B cell (primary cell): Measurements from ENCODE around the gene TMEM138. TPM values are rescaled to one million over a fixed set of nuclear protein-coding genes. Genes with fewer than 3 reads are reported as not detected.

Experiments
- ATAC-seq: fragments of 200-7000 bp; cut with Tn5 transposase; one replicate; pipeline ENCODE4 v1.10.0; 2021; ENCODE audit warnings: low read depth, mild to moderate bottlenecking, moderate number of reproducible peaks, moderate library complexity
- CTCF ChIA-PET: fragments of 350-600 bp; sonication (Branson Sonifier 250); formaldehyde crosslinking; loops from one replicate; lab custom pipeline; 2021; ENCODE audit warnings: antibody characterized with exemption, inconsistent platforms; lab: Charles Lee
- POLR2A ChIA-PET: fragments of 350-600 bp; sonication (Branson Sonifier 250); formaldehyde crosslinking; loops from one replicate; lab custom pipeline; 2021; ENCODE audit warnings: antibody characterized with exemption; lab: Charles Lee
- DNase-seq: peaks from one replicate; pipeline ENCODE4 v3.0.0; 2013
- H2AFZ ChIP-seq: 2 replicates; pipeline ENCODE4 v1.6.1; 2012; ENCODE audit warnings: mild to moderate bottlenecking, low read depth, low read length; ENCODE audit not compliant: insufficient read depth, poor library complexity, severe bottlenecking
- H3K27ac ChIP-seq, 2 donors: 1 replicate in 1 of 2; 2 replicates in 1 of 2; pipeline ENCODE4 v1.5.1; 2012 to 2013; ENCODE audit warnings: low read length in 2 of 2, mild to moderate bottlenecking in 2 of 2, moderate library complexity in 1 of 2
- H3K27me3 ChIP-seq, 4 experiments: fragments of 200-600 bp in 1 of 4; sonication (generic) in 1 of 4; replicated peaks in 1 of 4; 1 replicate in 2 of 4; 2 replicates in 2 of 4; pipeline versions ENCODE4 v1.6.1 to v1.7.0; 2013 to 2016; ENCODE audit warnings: low read length in 3 of 4, mild to moderate bottlenecking in 2 of 4, mixed read lengths in 1 of 4, moderate library complexity in 1 of 4; ENCODE audit not compliant: insufficient read depth in 4 of 4, control insufficient read depth in 3 of 4; ENCODE audit errors: control extremely low read depth in 1 of 4
- H3K36me3 ChIP-seq, 2 experiments: replicated peaks in 1 of 2; 1 replicate in 1 of 2; 2 replicates in 1 of 2; pipeline versions ENCODE4 v1.6.1 to v1.7.1; 2013; ENCODE audit warnings: low read length in 1 of 2; ENCODE audit not compliant: insufficient read depth in 2 of 2, control insufficient read depth in 1 of 2; ENCODE audit errors: control extremely low read depth in 1 of 2, extremely low read depth in 1 of 2
- H3K4me1 ChIP-seq, 2 donors: fragments of 200-600 bp in 1 of 2; sonication (generic) in 1 of 2; 1 replicate in 1 of 2; 2 replicates in 1 of 2; pipeline versions ENCODE4 v1.5.1 to v1.6.1; 2013 to 2017; ENCODE audit warnings: low read length in 2 of 2; ENCODE audit not compliant: control insufficient read depth in 2 of 2, insufficient read depth in 2 of 2
- H3K4me2 ChIP-seq: replicated peaks from 2 replicates; pipeline ENCODE3; 2012; ENCODE audit warnings: mild to moderate bottlenecking, low read depth, low read length; ENCODE audit not compliant: poor library complexity, severe bottlenecking
- H3K4me3 ChIP-seq, 5 experiments: fragments of 200-600 bp in 1 of 5; sonication (generic) in 1 of 5; 1 replicate in 3 of 5; 2 replicates in 2 of 5; pipeline versions ENCODE4 v1.5.1 to v1.7.0; 2011 to 2016; ENCODE audit warnings: low read length in 4 of 5, mild to moderate bottlenecking in 4 of 5, low read depth in 2 of 5, control low read depth in 1 of 5, moderate library complexity in 1 of 5; ENCODE audit not compliant: insufficient read depth in 1 of 5; ENCODE audit errors: control extremely low read depth in 1 of 5, extremely low read depth in 1 of 5
- H3K79me2 ChIP-seq: fragments of 200-600 bp; sonication (generic); one replicate; pipeline ENCODE4 v1.6.0; 2016; ENCODE audit warnings: low read length; ENCODE audit not compliant: control insufficient read depth, insufficient read depth
- H3K9ac ChIP-seq: fragments of 200-600 bp; sonication (generic); 2 replicates; pipeline ENCODE4 v1.6.1; 2017; ENCODE audit warnings: mild to moderate bottlenecking, low read length, moderate library complexity
- H3K9me3 ChIP-seq, 3 donors: one replicate each; pipeline versions ENCODE4 v1.6.1 to v1.7.1; 2013; ENCODE audit warnings: low read length in 2 of 3; ENCODE audit not compliant: control insufficient read depth in 2 of 3, insufficient read depth in 1 of 3; ENCODE audit errors: control extremely low read depth in 1 of 3
- H4K20me1 ChIP-seq: 2 replicates; pipeline ENCODE4 v1.6.0; 2012; ENCODE audit warnings: mild to moderate bottlenecking, low read length; ENCODE audit not compliant: insufficient read depth, control insufficient read depth, poor library complexity, severe bottlenecking
- H3K27ac Mint-ChIP-seq: one replicate; pipeline ENCODE4 v1.8.0; 2021; ENCODE audit warnings: mixed read lengths
- H3K27me3 Mint-ChIP-seq: one replicate; pipeline ENCODE4 v1.8.0; 2021; ENCODE audit warnings: mixed read lengths
- H3K4me1 Mint-ChIP-seq: one replicate; pipeline ENCODE4 v1.8.0; 2021; ENCODE audit warnings: mixed read lengths
- H3K4me3 Mint-ChIP-seq: one replicate; pipeline ENCODE4 v1.8.0; 2021; ENCODE audit warnings: mixed read lengths
- H3K9me3 Mint-ChIP-seq: one replicate; pipeline ENCODE4 v1.8.0; 2022; ENCODE audit warnings: mixed read lengths; ENCODE audit not compliant: insufficient read depth
- EZH2 ChIP-seq: IDR thresholded peaks from 2 replicates; pipeline ENCODE4 v1.6.1; 2012; ENCODE audit warnings: borderline replicate concordance, low read depth, mild to moderate bottlenecking, moderate library complexity, low read length; ENCODE audit not compliant: insufficient read depth, poor library complexity, severe bottlenecking
- WGBS: methylation state at CpG from one replicate; pipeline ENCODE4 v1.1.5; 2013; ENCODE audit warnings: missing lambda C conversion rate; ENCODE audit not compliant: insufficient coverage; 5-methylcytosine and 5-hydroxymethylcytosine counted together
- intact Hi-C: fragments of 100-400 bp; cut with micrococcal nuclease; formaldehyde crosslinking; loops from one replicate; pipeline ENCODE4 v1.10.0; 2022
- polyA plus RNA-seq: library from polyadenylated mRNA; depleted of rRNA; stranded (reverse); fragments of >200 nt; gene quantifications from 2 replicates; pipeline ENCODE4 v1.2.3, GENCODE V29; 2012
- total RNA-seq, 2 donors: library from RNA; stranded (reverse); fragments of 120-200 nt in 1 of 2; gene quantifications; 1 replicate in 1 of 2; 2 replicates in 1 of 2; pipeline versions ENCODE4 v1.2.3 to v1.2.4, GENCODE V29; 2013 to 2022
- TF ChIP-seq, protein P1 (sequence below): fragments of 200-600 bp; IDR thresholded peaks from one replicate; pipeline ENCODE4 v1.8.0; 2022; ENCODE audit warnings: antibody characterized with exemption, mild to moderate bottlenecking

The TMEM138 gene
- total and polyA plus RNA-seq, 2 donors (not counting 1 experiment from before 2014, with no cell fraction given): 66.6 to 84.3 TPM

DNA sequence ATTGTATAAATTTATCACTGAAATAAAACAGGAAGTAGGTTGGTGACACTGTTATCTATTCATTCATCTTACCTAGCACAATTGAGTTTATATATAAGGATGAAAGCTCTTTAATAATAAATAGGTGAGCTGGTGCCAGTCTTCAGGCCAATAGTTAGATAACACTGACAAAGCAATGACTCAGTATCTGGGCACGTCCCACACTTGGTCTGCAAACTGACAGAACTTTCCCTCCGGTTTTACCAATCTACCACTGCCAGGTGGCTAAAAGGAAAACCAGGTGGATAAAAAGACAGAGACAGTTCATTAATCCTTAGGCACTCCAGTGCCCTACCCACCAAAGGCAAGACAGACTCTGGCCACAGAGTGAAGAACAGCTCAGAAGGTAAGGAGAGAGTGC lies 46.9 kb upstream of the TMEM138 start:
- Mint-ChIP-seq H3K9me3 (no peaks in the 10 kb centered on the region), H3K4me3 (no peak overlapping the region), H3K4me1 (no peaks in the 10 kb centered on the region), H3K27ac (no peak overlapping the region), H3K27me3 (no peaks in the 10 kb centered on the region)
- no peak overlapping the region for H3K4me3 ChIP-seq
- H3K4me2 ChIP-seq: no peak overlapping the region
- no peak overlapping the region for H2AFZ ChIP-seq
- no peak overlapping the region for H3K9ac ChIP-seq
- intact Hi-C loops: no loop called here
- DNase-seq: no peak
- no peak for TF ChIP-seq EZH2
- TF ChIP-seq, protein P1, sequence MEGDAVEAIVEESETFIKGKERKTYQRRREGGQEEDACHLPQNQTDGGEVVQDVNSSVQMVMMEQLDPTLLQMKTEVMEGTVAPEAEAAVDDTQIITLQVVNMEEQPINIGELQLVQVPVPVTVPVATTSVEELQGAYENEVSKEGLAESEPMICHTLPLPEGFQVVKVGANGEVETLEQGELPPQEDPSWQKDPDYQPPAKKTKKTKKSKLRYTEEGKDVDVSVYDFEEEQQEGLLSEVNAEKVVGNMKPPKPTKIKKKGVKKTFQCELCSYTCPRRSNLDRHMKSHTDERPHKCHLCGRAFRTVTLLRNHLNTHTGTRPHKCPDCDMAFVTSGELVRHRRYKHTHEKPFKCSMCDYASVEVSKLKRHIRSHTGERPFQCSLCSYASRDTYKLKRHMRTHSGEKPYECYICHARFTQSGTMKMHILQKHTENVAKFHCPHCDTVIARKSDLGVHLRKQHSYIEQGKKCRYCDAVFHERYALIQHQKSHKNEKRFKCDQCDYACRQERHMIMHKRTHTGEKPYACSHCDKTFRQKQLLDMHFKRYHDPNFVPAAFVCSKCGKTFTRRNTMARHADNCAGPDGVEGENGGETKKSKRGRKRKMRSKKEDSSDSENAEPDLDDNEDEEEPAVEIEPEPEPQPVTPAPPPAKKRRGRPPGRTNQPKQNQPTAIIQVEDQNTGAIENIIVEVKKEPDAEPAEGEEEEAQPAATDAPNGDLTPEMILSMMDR: no peak
- ChIA-PET CTCF (interaction anchor here (1.5 kb wide), 1 partner anchor 70 kb away, joined by 5 read pairs; no protein-coding TSS in a partner anchor), POLR2A (no interaction called here)
- H4K20me1 ChIP-seq: peaks cover 9% of the 10 kb centered on the region
- no peak overlapping the region for H3K27ac ChIP-seq
- H3K27me3 ChIP-seq: no peaks in the 10 kb centered on the region
- peaks cover 6 to 83% of the 10 kb centered on the region in 2 experiments for H3K36me3 ChIP-seq
- H3K4me1 ChIP-seq: no peaks in the 10 kb centered on the region
- H3K9me3 ChIP-seq: no peaks in the 10 kb centered on the region
- H3K79me2 ChIP-seq: no peaks in the 10 kb centered on the region
- WGBS: 100% methylated on average over 2 of the region's 2 CpGs
- ATAC-seq: no peak

DNA sequence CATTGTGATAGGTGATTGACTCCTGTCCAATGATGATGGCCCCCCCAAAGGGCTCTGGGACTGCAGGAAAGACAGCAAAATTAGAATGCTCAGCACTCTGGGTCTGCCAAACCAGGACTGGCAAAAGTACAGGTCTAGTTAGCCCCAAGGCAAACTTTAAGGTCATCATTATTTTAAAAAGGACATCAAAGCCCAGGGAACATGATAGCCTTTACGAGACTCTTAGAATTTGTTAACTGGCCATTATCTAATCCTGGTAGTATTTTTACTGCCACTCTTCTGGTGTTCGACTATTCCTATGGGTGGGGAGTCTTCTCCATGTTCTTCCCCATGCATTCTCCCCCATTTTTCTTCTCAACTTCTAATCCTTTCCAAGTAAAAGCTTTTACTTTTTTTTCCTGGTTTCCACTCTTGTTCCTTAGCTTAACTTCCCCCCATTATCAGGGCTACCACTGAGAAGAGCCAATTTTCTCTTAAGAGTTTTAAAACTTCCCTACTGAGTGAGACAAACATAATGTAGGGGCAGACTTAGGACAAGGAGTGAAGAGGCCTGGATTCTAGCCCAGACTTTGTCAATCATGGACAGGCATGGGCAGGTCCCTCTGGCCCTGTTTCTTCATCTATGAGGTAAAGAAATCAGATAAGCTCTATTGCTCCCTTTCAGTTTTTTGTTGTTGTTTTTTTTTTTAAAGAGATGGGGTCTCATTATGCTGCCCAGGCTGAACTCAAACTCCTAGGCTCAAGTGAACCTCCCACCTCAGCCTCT lies 36.3 kb upstream of the TMEM138 start:
- H3K4me3 ChIP-seq: no peak overlapping the region
- TF ChIP-seq EZH2: no peak
- TF ChIP-seq, protein P1: no peak
- peaks cover 31% of the 10 kb centered on the region for H4K20me1 ChIP-seq
- H3K9me3 Mint-ChIP-seq: no peaks in the 10 kb centered on the region
- intact Hi-C loops: no loop called here
- H3K4me2 ChIP-seq: no peak overlapping the region
- H3K27ac Mint-ChIP-seq: no peak overlapping the region
- no peak overlapping the region for H3K9ac ChIP-seq
- no peaks in the 10 kb centered on the region for H3K9me3 ChIP-seq
- H3K27me3 ChIP-seq: no peaks in the 10 kb centered on the region
- no peaks in the 10 kb centered on the region for H3K27me3 Mint-ChIP-seq
- no peak for ATAC-seq
- no peaks in the 10 kb centered on the region for H3K4me1 ChIP-seq
- ChIA-PET CTCF (interaction anchor here (3.2 to 4.7 kb wide), 2 partner anchors 10 to 59 kb away, joined by 15 to 18 read pairs; no protein-coding TSS in a partner anchor), POLR2A (interaction anchor here (0.7 kb wide), 1 partner anchor 46 kb away, joined by 3 read pairs; no protein-coding TSS in a partner anchor)
- H3K4me1 Mint-ChIP-seq: peaks cover 18% of the 10 kb centered on the region
- no peak overlapping the region for H3K4me3 Mint-ChIP-seq
- 100% methylated on average over 1 of the region's 2 CpGs for WGBS
- H3K79me2 ChIP-seq: peaks cover 65% of the 10 kb centered on the region
- H3K36me3 ChIP-seq: peaks cover 24 to 80% of the 10 kb centered on the region in 2 experiments
- H3K27ac ChIP-seq: no peak overlapping the region
- no peak overlapping the region for H2AFZ ChIP-seq
- no peak for DNase-seq
